H1 (cell line): Measurements from ENCODE around the gene SMG7. TPM values are rescaled to one million over a fixed set of nuclear protein-coding genes. Genes with fewer than 3 reads are reported as not detected.

ENCODE experiments used
- ASH2L ChIP-seq: fragments of 200-600, 300-600 bp; sonication (generic); IDR thresholded peaks from one replicate; pipeline ENCODE4 v1.7.1; 2017; ENCODE audit warnings: low read length
- BCL11A ChIP-seq, 2 experiments: IDR thresholded peaks; one replicate each; pipeline ENCODE4 v1.6.1; 2011; ENCODE audit warnings: low read depth in 2 of 2, low read length in 2 of 2, mild to moderate bottlenecking in 2 of 2
- CBX8 ChIP-seq: fragments of 300-800, 300-1000 bp; sonication (generic); IDR thresholded peaks from 2 replicates; pipeline ENCODE4 v1.7.1; 2016; ENCODE audit warnings: low read depth, low read length, borderline replicate concordance
- CEBPB ChIP-seq: IDR thresholded peaks from 2 replicates; pipeline ENCODE4 v1.6.1; 2012; ENCODE audit warnings: low read depth, low read length
- CREB1 ChIP-seq: IDR thresholded peaks from 2 replicates; pipeline ENCODE4 v1.6.1; 2012; ENCODE audit warnings: inconsistent platforms
- EGR1 ChIP-seq: IDR thresholded peaks from 2 replicates; pipeline ENCODE4 v1.6.1; 2011; ENCODE audit warnings: low read depth, low read length, borderline replicate concordance
- KDM1A ChIP-seq: fragments of 200-600, 300-600 bp; sonication (generic); IDR thresholded peaks from 2 replicates; pipeline ENCODE4 v1.7.1; 2016; ENCODE audit warnings: mild to moderate bottlenecking, low read length, borderline replicate concordance
- POLR2AphosphoS5 ChIP-seq: IDR thresholded peaks from 2 replicates; pipeline ENCODE4 v1.6.1; 2011; ENCODE audit warnings: low read depth, low read length
- SIX5 ChIP-seq: IDR thresholded peaks from 2 replicates; pipeline ENCODE4 v1.6.1; 2011; ENCODE audit warnings: mild to moderate bottlenecking, low read depth, low read length
- SP2 ChIP-seq: IDR thresholded peaks from 2 replicates; pipeline ENCODE4 v1.6.1; 2012; ENCODE audit warnings: mild to moderate bottlenecking, low read length, inconsistent platforms
- SRF ChIP-seq: IDR thresholded peaks from 2 replicates; pipeline ENCODE4 v1.6.1; 2011; ENCODE audit warnings: mild to moderate bottlenecking, low read depth, low read length, moderate library complexity
- YY1 ChIP-seq: IDR thresholded peaks from 2 replicates; pipeline ENCODE4 v1.6.1; 2011; ENCODE audit warnings: low read depth, mild to moderate bottlenecking, low read length
- polyA plus RNA-seq, 7 experiments: library from polyadenylated mRNA; depleted of rRNA in 3 of 7; stranded (reverse) in 5 of 7; unstranded in 2 of 7; fragments of >200 nt in 5 of 7; fragments of 200-250 nt in 2 of 7; gene quantifications; 1 replicate in 5 of 7; 2 replicates in 1 of 7; 4 replicates in 1 of 7; pipeline versions ENCODE4 v1.2.1 to v1.2.3, GENCODE V29; 2011 to 2013; ENCODE audit warnings: missing spikeins in 2 of 7, mixed read lengths in 2 of 7
- total RNA-seq: library from RNA; stranded (reverse); fragmentation: NEBNext Ultra II Directional; extraction: Animal tissue kit (Norgen Biotek cat#: 25700); gene quantifications from 2 replicates; pipeline ENCODE4 v1.2.1, GENCODE V29; 2021
- TF ChIP-seq, protein P1 (sequence below): IDR thresholded peaks from 2 replicates; pipeline ENCODE4 v1.6.1; 2012; ENCODE audit warnings: inconsistent platforms

Gene SMG7
- total and polyA plus RNA-seq, 2 of the 8 experiments (the other 6 are each of a cell fraction or from before 2014, with no cell fraction given): 39.3 to 65.6 TPM

DNA sequence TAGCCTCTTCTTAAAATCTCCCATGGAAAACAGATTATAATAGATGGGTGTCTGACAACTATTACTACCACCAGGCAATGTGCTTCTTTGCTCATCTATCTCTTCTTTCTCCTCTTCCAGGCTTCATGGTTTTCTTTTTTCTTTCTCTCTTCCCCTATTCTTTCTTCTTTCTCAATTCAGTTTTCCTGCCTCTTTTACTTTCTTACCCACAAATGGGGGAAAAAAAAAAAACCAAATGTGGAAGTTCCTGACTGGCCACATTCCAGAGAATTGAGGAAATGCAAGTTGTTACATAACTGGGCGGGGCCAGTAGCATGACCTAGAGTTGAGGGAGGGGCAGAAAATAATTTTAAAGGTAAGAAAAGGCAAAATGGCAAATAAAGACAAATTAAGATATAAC, 10.9 kb upstream of the SMG7 start (continued):
- no peak for TF ChIP-seq CBX8
- peak in 1 of 2 experiments; percentile 19 for TF ChIP-seq BCL11A (IDR thresholded peaks at IDR 0.05; ENCODE audit: low read depth in 2 of 2, low read length in 2 of 2)
- TF ChIP-seq ASH2L: peak; percentile 75
- TF ChIP-seq CEBPB: peak; percentile 59; the same call in 1 of the 2 replicates
- no peak for TF ChIP-seq POLR2AphosphoS5
- TF ChIP-seq CREB1: no peak
- TF ChIP-seq KDM1A: no peak
- TF ChIP-seq SP2: no peak
- TF ChIP-seq EGR1: no peak
- TF ChIP-seq YY1: 0 out of 2 replicates have a peak, but pooled peaks have one; percentile 18
- TF ChIP-seq SRF: no peak
- TF ChIP-seq, protein P1, sequence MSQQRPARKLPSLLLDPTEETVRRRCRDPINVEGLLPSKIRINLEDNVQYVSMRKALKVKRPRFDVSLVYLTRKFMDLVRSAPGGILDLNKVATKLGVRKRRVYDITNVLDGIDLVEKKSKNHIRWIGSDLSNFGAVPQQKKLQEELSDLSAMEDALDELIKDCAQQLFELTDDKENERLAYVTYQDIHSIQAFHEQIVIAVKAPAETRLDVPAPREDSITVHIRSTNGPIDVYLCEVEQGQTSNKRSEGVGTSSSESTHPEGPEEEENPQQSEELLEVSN: no peak
- no peak for TF ChIP-seq SIX5
